Type B pancreatic cell (in vitro differentiated cells): ENCODE measurements around the gene GPC5. TPM values are rescaled to one million over a fixed set of nuclear protein-coding genes. Genes with fewer than 3 reads are reported as not detected.

Source experiments
- DNase-seq: peaks from one replicate; pipeline ENCODE4 v3.0.0; 2021; ENCODE audit warnings: mixed read lengths; ENCODE audit not compliant: unreplicated experiment; ENCODE audit errors: extremely low spot score
- H3K27ac Mint-ChIP-seq: 2 replicates; pipeline ENCODE4 v1.8.0; 2021; ENCODE audit warnings: mild to moderate bottlenecking, mixed read lengths
- H3K27me3 Mint-ChIP-seq: 2 replicates; pipeline ENCODE4 v1.8.0; 2021; ENCODE audit warnings: mixed read lengths
- H3K36me3 Mint-ChIP-seq: 2 replicates; pipeline ENCODE4 v1.8.0; 2021; ENCODE audit warnings: mixed read lengths
- H3K4me1 Mint-ChIP-seq: one replicate; pipeline ENCODE4 v1.8.0; 2021; ENCODE audit warnings: mixed read lengths; ENCODE audit not compliant: unreplicated experiment
- H3K4me3 Mint-ChIP-seq: 2 replicates; pipeline ENCODE4 v1.8.0; 2021; ENCODE audit warnings: mild to moderate bottlenecking, mixed read lengths
- H3K9me3 Mint-ChIP-seq: 2 replicates; pipeline ENCODE4 v1.8.0; 2021; ENCODE audit warnings: mixed read lengths
- CTCF ChIP-seq: fragments of 200-600 bp; sonication (generic); conservative IDR thresholded peaks from 2 replicates; pipeline ENCODE4 v1.5.0; 2021; ENCODE audit warnings: antibody characterized with exemption, mild to moderate bottlenecking
- total RNA-seq: library from RNA; stranded (reverse); gene quantifications from 2 replicates; pipeline ENCODE4 v1.2.1, GENCODE V29; 2021; ENCODE audit warnings: low replicate concordance

Gene GPC5
- total RNA-seq, 1 donor from 2014 or later: 2.8 TPM

GRCh38 chr13:91802957-91803356 is 404.5 kb downstream of the GPC5 start:
- Mint-ChIP-seq H3K36me3 (no peaks in the 10 kb centered on the region), H3K27me3 (peaks cover 4% of the 10 kb centered on the region), H3K9me3 (no peaks in the 10 kb centered on the region), H3K4me1 (peaks cover 18% of the 10 kb centered on the region), H3K27ac (no peak overlapping the region), H3K4me3 (no peak overlapping the region)
- no peak for DNase-seq
- no peak for TF ChIP-seq CTCF

DNA sequence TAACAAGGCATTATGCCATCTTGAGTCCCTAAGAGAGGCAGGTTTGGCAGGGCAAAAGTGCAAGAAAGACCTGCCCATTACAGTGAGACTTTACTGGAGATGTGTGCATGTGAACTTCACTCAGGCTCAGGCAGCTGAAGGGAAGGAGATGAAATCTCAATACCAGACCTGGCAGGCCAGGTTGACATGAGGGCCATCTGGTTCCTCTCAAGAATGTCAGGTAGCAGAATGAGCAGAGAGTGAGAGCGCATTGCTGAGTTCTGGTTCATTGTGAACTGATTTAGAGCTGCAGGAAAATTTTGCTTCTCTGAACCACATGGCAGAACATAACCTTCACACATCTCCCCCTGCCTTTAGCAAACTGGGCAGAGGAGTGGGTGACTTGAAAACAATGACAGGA is 406.3 kb downstream of the GPC5 start:
- Mint-ChIP-seq H3K4me1 (peaks cover 18% of the 10 kb centered on the region), H3K27ac (peak overlapping the region; percentile 23), H3K4me3 (no peak overlapping the region), H3K36me3 (no peaks in the 10 kb centered on the region), H3K9me3 (no peaks in the 10 kb centered on the region), H3K27me3 (peaks cover 10% of the 10 kb centered on the region)
- DNase-seq: no peak
- no peak for TF ChIP-seq CTCF

DNA sequence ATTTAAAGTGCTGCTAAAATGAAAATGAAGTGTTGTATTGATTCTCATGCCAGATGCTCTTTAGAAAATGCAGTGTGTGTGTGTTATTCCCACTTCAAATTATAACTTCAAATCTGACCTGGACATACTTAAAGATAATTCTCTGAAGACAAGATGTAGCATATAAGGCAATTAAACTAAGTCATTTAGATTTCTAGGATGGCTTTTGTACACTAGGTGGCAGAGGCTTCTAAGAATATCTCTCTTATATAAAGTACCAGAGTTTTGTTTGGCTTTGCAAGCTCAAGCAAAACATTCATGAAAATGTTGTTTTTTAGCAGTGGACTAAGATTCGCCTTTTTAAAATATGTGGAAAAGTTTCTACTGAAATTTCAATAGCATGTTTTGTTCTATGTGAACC is 407.2 kb downstream of the GPC5 start:
- Mint-ChIP-seq H3K36me3 (no peaks in the 10 kb centered on the region), H3K4me3 (no peak overlapping the region), H3K27ac (no peak overlapping the region), H3K27me3 (peaks cover 10% of the 10 kb centered on the region), H3K4me1 (peaks cover 14% of the 10 kb centered on the region), H3K9me3 (no peaks in the 10 kb centered on the region)
- TF ChIP-seq CTCF: peak; percentile 47
- DNase-seq: no peak

GRCh38 chr13:91809161-91809560 is 410.7 kb downstream of the GPC5 start:
- no peak overlapping the region for H3K4me3 Mint-ChIP-seq
- H3K4me1 Mint-ChIP-seq: peaks cover 14% of the 10 kb centered on the region
- no peak overlapping the region for H3K27ac Mint-ChIP-seq
- H3K36me3 Mint-ChIP-seq: no peaks in the 10 kb centered on the region
- TF ChIP-seq CTCF: no peak
- no peaks in the 10 kb centered on the region for H3K9me3 Mint-ChIP-seq
- no peak for DNase-seq
- peaks cover 23% of the 10 kb centered on the region for H3K27me3 Mint-ChIP-seq

GRCh38 chr13:91813253-91813652 is 414.8 kb downstream of the GPC5 start:
- no peaks in the 10 kb centered on the region for H3K4me1 Mint-ChIP-seq
- peaks cover 16% of the 10 kb centered on the region for H3K27me3 Mint-ChIP-seq
- H3K36me3 Mint-ChIP-seq: no peaks in the 10 kb centered on the region
- no peak for DNase-seq
- H3K9me3 Mint-ChIP-seq: no peaks in the 10 kb centered on the region
- TF ChIP-seq CTCF: no peak
- H3K4me3 Mint-ChIP-seq: no peak overlapping the region
- no peak overlapping the region for H3K27ac Mint-ChIP-seq

GRCh38 chr13:91816263-91816807 is 417.9 kb downstream of the GPC5 start:
- Mint-ChIP-seq H3K4me3 (no peak overlapping the region), H3K9me3 (no peaks in the 10 kb centered on the region), H3K27me3 (peaks cover 13% of the 10 kb centered on the region), H3K4me1 (no peaks in the 10 kb centered on the region), H3K36me3 (no peaks in the 10 kb centered on the region), H3K27ac (no peak overlapping the region)
- no peak for TF ChIP-seq CTCF
- DNase-seq: no peak
